Measurements from ENCODE around the gene GSG1L2.

DNA sequence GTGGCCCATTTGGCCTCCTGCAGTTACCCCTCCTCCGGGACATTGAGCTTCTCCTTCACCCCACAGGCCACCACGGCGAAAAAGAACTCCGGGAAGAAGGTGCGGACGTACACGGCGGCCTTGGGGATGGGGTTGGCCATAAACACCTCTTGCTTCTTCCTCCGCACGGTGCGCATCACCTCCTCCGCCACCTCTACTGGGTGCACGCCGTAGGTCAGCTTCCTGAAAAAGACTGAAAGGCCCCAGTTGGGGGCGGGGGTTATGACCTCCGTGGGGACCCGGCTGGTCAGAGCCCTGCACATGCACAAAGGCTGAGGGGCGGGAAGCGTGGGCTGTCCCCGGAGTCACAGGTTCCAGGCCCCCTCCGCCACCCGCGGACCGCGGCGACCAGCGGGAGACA is 50.4 kb downstream of the GSG1L2 start:
- TF ChIP-seq, protein P1, sequence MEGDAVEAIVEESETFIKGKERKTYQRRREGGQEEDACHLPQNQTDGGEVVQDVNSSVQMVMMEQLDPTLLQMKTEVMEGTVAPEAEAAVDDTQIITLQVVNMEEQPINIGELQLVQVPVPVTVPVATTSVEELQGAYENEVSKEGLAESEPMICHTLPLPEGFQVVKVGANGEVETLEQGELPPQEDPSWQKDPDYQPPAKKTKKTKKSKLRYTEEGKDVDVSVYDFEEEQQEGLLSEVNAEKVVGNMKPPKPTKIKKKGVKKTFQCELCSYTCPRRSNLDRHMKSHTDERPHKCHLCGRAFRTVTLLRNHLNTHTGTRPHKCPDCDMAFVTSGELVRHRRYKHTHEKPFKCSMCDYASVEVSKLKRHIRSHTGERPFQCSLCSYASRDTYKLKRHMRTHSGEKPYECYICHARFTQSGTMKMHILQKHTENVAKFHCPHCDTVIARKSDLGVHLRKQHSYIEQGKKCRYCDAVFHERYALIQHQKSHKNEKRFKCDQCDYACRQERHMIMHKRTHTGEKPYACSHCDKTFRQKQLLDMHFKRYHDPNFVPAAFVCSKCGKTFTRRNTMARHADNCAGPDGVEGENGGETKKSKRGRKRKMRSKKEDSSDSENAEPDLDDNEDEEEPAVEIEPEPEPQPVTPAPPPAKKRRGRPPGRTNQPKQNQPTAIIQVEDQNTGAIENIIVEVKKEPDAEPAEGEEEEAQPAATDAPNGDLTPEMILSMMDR (IDR thresholded peaks at IDR 0.05; ENCODE audit: poor library complexity): no peak
- TF ChIP-seq EZH2phosphoT487 (IDR thresholded peaks at IDR 0.05; ENCODE audit: low read depth, severe bottlenecking, unreplicated experiment) (no peak), EZH2 (IDR thresholded peaks at IDR 0.05; ENCODE audit: borderline replicate concordance) (no peak)

Measured in hepatocyte (in vitro differentiated cells).